HepG2 (cell line): ENCODE measurements around the gene NAA35. TPM values are rescaled to one million over a fixed set of nuclear protein-coding genes. Genes with fewer than 3 reads are reported as not detected.

Experiments used
- BRCA1 ChIP-seq: sonication (generic); formaldehyde crosslinking; IDR thresholded peaks from 2 replicates; pipeline ENCODE4 v1.4.0; 2020; ENCODE audit warnings: missing genetic modification reagents
- HDAC1 ChIP-seq: sonication (generic); formaldehyde crosslinking; IDR thresholded peaks from 2 replicates; pipeline ENCODE4 v1.5.1; 2020; ENCODE audit warnings: mild to moderate bottlenecking, missing genetic modification reagents
- HNRNPUL1 ChIP-seq: fragments of 200-400 bp; formaldehyde crosslinking; IDR thresholded peaks from 2 replicates; pipeline ENCODE4 v1.6.1; 2017; ENCODE audit warnings: low read depth, mild to moderate bottlenecking, low read length, moderate library complexity
- MZF1 ChIP-seq: sonication (generic); formaldehyde crosslinking; IDR thresholded peaks from 2 replicates; pipeline ENCODE4 v1.8.1; 2023; ENCODE audit warnings: mild to moderate bottlenecking, missing genetic modification reagents, borderline replicate concordance
- NFATC3 ChIP-seq: sonication (generic); formaldehyde crosslinking; IDR thresholded peaks from 2 replicates; pipeline ENCODE4 v1.5.1; 2020; ENCODE audit warnings: mild to moderate bottlenecking, missing genetic modification reagents
- NR2F2 ChIP-seq: IDR thresholded peaks from 2 replicates; pipeline ENCODE4 v1.6.1; 2012; ENCODE audit warnings: low read depth, inconsistent platforms, borderline replicate concordance
- POLR2A ChIP-seq, 2 experiments: IDR thresholded peaks; 2 replicates each; pipeline ENCODE4 v1.6.1; 2011; ENCODE audit warnings: low read depth in 2 of 2, low read length in 2 of 2, mild to moderate bottlenecking in 1 of 2, moderate library complexity in 1 of 2; ENCODE audit not compliant: insufficient read depth in 1 of 2
- SMARCE1 ChIP-seq: fragments of 450-650 bp; IDR thresholded peaks from 2 replicates; pipeline ENCODE4 v1.6.1; 2017; ENCODE audit warnings: borderline replicate concordance
- SRF ChIP-seq: IDR thresholded peaks from 2 replicates; pipeline ENCODE4 v1.6.1; 2011; ENCODE audit warnings: mild to moderate bottlenecking, low read depth, low read length, moderate library complexity
- SRSF9 ChIP-seq: fragments of 200-400 bp; formaldehyde crosslinking; IDR thresholded peaks from 2 replicates; pipeline ENCODE4 v1.6.1; 2018; ENCODE audit warnings: borderline replicate concordance, mild to moderate bottlenecking, low read depth, low read length; ENCODE audit not compliant: insufficient read depth, poor library complexity, severe bottlenecking
- ZNF136 ChIP-seq: sonication (generic); formaldehyde crosslinking; IDR thresholded peaks from 2 replicates; pipeline ENCODE4 v1.8.1; 2022; ENCODE audit warnings: low read depth, mild to moderate bottlenecking, moderate library complexity, missing genetic modification reagents
- ZNF282 ChIP-seq: fragments of 450-650 bp; IDR thresholded peaks from 2 replicates; pipeline ENCODE4 v1.6.1; 2018; ENCODE audit not compliant: partially characterized antibody
- ZNF7 ChIP-seq: IDR thresholded peaks from 2 replicates; pipeline ENCODE4 v1.6.1; 2016; ENCODE audit warnings: missing biosample characterization, missing genetic modification reagents
- ZNF790 ChIP-seq: sonication (generic); formaldehyde crosslinking; IDR thresholded peaks from 2 replicates; pipeline ENCODE4 v1.8.0; 2022; ENCODE audit warnings: missing genetic modification reagents, mild to moderate bottlenecking, borderline replicate concordance
- polyA plus RNA-seq, 8 experiments: library from polyadenylated mRNA; depleted of rRNA in 3 of 8; stranded (reverse) in 7 of 8; unstranded in 1 of 8; fragments of >200 nt; fragmentation: Illumina TruSeq in 4 of 8; extraction: Trizol in 4 of 8; gene quantifications; 2 replicates each; pipeline versions ENCODE4 v1.2.1 to v1.2.3, GENCODE V29; 2011 to 2016; ENCODE audit warnings: low read depth in 4 of 8, missing spikeins in 1 of 8, mixed read lengths in 1 of 8; ENCODE audit not compliant: insufficient read depth in 1 of 8
- total RNA-seq, 5 experiments: library from RNA; depleted of rRNA; stranded (reverse); fragments of >200 nt; fragmentation: Illumina TruSeq; extraction: Trizol; gene quantifications; 2 replicates each; pipeline ENCODE4 v1.2.3, GENCODE V29; 2016; ENCODE audit warnings: low read depth in 1 of 5
- TF ChIP-seq, protein P1 (sequence below): sonication (generic); formaldehyde crosslinking; IDR thresholded peaks from 2 replicates; pipeline ENCODE4 v1.4.0; 2020; ENCODE audit warnings: mild to moderate bottlenecking, missing genetic modification reagents
- TF ChIP-seq, protein P2 (sequence below): sonication (generic); formaldehyde crosslinking; IDR thresholded peaks from 2 replicates; pipeline ENCODE4 v1.4.0; 2020; ENCODE audit warnings: missing genetic modification reagents
- TF ChIP-seq, protein P3 (sequence below): sonication (generic); formaldehyde crosslinking; IDR thresholded peaks from 2 replicates; pipeline ENCODE4 v1.5.1; 2020; ENCODE audit warnings: mild to moderate bottlenecking, moderate library complexity, missing genetic modification reagents
- TF ChIP-seq, protein P4 (sequence below): IDR thresholded peaks from 2 replicates; pipeline ENCODE4 v1.6.1; 2016; ENCODE audit warnings: missing biosample characterization, missing genetic modification reagents, low read depth
- TF ChIP-seq, protein P5 (sequence below): sonication (generic); formaldehyde crosslinking; IDR thresholded peaks from 2 replicates; pipeline ENCODE4 v1.5.1; 2020; ENCODE audit warnings: mild to moderate bottlenecking, missing genetic modification reagents, borderline replicate concordance

The NAA35 gene
- total and polyA plus RNA-seq, 2 of the 13 experiments (the other 11 are each of a cell fraction or from before 2014, with no cell fraction given), result 21.6 to 28.9 TPM

DNA sequence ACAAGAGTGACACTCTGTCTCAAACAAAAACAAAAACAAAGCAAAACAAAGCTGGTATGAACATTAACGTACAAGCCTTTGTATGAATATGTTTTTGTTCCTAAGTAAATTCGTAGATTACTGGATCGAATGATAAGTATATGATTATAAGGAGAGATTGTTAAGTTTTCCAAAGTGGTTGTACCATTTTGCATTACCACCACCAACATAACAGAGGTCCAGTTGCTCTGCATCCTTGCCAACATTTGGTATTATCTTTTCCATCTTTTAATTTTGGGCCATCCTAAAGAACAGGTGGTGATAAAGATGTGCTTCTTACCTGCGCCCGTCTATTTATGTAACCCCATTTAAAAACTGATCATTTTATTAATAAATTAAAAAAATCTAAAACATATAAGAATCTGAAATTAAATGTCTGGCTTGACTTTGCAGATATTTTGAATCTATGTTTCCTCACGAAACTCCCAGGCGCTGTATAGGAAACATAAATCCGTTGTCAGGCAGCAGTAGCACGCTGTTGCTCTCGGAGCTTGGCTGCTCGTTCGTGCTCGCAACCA is 593 bp upstream of the NAA35 start (continued):
- no peak for TF ChIP-seq NR2F2
- TF ChIP-seq, protein P1, sequence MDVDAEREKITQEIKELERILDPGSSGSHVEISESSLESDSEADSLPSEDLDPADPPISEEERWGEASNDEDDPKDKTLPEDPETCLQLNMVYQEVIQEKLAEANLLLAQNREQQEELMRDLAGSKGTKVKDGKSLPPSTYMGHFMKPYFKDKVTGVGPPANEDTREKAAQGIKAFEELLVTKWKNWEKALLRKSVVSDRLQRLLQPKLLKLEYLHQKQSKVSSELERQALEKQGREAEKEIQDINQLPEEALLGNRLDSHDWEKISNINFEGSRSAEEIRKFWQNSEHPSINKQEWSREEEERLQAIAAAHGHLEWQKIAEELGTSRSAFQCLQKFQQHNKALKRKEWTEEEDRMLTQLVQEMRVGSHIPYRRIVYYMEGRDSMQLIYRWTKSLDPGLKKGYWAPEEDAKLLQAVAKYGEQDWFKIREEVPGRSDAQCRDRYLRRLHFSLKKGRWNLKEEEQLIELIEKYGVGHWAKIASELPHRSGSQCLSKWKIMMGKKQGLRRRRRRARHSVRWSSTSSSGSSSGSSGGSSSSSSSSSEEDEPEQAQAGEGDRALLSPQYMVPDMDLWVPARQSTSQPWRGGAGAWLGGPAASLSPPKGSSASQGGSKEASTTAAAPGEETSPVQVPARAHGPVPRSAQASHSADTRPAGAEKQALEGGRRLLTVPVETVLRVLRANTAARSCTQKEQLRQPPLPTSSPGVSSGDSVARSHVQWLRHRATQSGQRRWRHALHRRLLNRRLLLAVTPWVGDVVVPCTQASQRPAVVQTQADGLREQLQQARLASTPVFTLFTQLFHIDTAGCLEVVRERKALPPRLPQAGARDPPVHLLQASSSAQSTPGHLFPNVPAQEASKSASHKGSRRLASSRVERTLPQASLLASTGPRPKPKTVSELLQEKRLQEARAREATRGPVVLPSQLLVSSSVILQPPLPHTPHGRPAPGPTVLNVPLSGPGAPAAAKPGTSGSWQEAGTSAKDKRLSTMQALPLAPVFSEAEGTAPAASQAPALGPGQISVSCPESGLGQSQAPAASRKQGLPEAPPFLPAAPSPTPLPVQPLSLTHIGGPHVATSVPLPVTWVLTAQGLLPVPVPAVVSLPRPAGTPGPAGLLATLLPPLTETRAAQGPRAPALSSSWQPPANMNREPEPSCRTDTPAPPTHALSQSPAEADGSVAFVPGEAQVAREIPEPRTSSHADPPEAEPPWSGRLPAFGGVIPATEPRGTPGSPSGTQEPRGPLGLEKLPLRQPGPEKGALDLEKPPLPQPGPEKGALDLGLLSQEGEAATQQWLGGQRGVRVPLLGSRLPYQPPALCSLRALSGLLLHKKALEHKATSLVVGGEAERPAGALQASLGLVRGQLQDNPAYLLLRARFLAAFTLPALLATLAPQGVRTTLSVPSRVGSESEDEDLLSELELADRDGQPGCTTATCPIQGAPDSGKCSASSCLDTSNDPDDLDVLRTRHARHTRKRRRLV (CRISPR knock-in tag), result no peak
- TF ChIP-seq POLR2A (IDR thresholded peaks at IDR 0.05; ENCODE audit: insufficient read depth in 1 of 2, low read depth in 2 of 2, low read length in 2 of 2), result peak; percentile 86 to 88
- no peak for TF ChIP-seq NFATC3 (CRISPR knock-in tag)
- TF ChIP-seq, protein P2, sequence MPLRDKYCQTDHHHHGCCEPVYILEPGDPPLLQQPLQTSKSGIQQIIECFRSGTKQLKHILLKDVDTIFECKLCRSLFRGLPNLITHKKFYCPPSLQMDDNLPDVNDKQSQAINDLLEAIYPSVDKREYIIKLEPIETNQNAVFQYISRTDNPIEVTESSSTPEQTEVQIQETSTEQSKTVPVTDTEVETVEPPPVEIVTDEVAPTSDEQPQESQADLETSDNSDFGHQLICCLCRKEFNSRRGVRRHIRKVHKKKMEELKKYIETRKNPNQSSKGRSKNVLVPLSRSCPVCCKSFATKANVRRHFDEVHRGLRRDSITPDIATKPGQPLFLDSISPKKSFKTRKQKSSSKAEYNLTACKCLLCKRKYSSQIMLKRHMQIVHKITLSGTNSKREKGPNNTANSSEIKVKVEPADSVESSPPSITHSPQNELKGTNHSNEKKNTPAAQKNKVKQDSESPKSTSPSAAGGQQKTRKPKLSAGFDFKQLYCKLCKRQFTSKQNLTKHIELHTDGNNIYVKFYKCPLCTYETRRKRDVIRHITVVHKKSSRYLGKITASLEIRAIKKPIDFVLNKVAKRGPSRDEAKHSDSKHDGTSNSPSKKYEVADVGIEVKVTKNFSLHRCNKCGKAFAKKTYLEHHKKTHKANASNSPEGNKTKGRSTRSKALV, result no peak
- TF ChIP-seq, protein P3, sequence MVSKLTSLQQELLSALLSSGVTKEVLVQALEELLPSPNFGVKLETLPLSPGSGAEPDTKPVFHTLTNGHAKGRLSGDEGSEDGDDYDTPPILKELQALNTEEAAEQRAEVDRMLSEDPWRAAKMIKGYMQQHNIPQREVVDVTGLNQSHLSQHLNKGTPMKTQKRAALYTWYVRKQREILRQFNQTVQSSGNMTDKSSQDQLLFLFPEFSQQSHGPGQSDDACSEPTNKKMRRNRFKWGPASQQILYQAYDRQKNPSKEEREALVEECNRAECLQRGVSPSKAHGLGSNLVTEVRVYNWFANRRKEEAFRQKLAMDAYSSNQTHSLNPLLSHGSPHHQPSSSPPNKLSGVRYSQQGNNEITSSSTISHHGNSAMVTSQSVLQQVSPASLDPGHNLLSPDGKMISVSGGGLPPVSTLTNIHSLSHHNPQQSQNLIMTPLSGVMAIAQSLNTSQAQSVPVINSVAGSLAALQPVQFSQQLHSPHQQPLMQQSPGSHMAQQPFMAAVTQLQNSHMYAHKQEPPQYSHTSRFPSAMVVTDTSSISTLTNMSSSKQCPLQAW (CRISPR knock-in tag), result no peak
- no peak for TF ChIP-seq ZNF282
- TF ChIP-seq SMARCE1, result no peak
- no peak for TF ChIP-seq SRF
- TF ChIP-seq BRCA1, result no peak
- TF ChIP-seq, protein P4, sequence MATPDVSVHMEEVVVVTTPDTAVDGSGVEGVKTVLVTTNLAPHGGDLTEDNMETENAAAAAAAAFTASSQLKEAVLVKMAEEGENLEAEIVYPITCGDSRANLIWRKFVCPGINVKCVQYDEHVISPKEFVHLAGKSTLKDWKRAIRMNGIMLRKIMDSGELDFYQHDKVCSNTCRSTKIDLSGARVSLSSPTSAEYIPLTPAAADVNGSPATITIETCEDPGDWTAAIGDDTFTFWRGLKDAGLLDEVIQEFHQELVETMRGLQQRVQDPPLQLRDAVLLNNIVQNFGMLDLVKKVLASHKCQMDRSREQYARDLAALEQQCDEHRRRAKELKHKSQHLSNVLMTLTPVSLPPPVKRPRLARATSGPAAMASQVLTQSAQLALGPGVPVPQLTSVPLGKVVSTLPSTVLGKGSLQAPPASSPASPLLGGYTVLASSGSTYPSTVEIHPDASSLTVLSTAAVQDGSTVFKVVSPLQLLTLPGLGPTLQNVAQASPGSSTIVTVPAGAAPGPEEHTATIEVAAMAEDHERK, result no peak
- no peak for TF ChIP-seq SRSF9
- no peak for TF ChIP-seq HDAC1 (CRISPR knock-in tag)
- 0 out of 2 replicates have a peak, but pooled peaks have one; percentile 29 for TF ChIP-seq ZNF136 (CRISPR knock-in tag)
- TF ChIP-seq ZNF7 (CRISPR knock-in tag), result peak; percentile 100
- TF ChIP-seq MZF1 (CRISPR knock-in tag), result no peak
- TF ChIP-seq HNRNPUL1, result no peak
- TF ChIP-seq, protein P5, sequence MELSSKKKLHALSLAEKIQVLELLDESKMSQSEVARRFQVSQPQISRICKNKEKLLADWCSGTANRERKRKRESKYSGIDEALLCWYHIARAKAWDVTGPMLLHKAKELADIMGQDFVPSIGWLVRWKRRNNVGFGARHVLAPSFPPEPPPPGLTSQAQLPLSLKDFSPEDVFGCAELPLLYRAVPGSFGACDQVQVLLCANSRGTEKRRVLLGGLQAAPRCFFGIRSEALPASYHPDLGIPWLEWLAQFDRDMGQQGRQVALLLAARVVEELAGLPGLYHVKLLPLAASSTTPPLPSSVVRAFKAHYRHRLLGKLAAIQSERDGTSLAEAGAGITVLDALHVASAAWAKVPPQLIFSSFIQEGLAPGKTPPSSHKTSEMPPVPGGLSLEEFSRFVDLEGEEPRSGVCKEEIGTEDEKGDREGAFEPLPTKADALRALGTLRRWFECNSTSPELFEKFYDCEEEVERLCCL, result no peak
- no peak for TF ChIP-seq ZNF790 (CRISPR knock-in tag)
